GM12873 (cell line): ENCODE measurements around the gene ZNF334.

Experiments used
- CTCF ChIP-seq: IDR thresholded peaks from 2 replicates; pipeline ENCODE4 v1.5.1; 2012; ENCODE audit warnings: low read depth, mild to moderate bottlenecking, moderate library complexity, low read length, control low read depth; ENCODE audit not compliant: insufficient read depth; ENCODE audit errors: missing control alignments

Gene ZNF334

GRCh38 chr20:46545077-46545826 is 31.9 kb upstream of the ZNF334 start:
- TF ChIP-seq CTCF, result peak; percentile 5

GRCh38 chr20:46544576-46544975 is 31.2 kb upstream of the ZNF334 start:
- TF ChIP-seq CTCF, result peak; percentile 36

- no peak for TF ChIP-seq CTCF
Measured at GRCh38 chr20:46543959-46544358, 30.6 kb upstream of the ZNF334 start.

- TF ChIP-seq CTCF, result no peak
Measured at GRCh38 chr20:46543033-46543432, 29.7 kb upstream of the ZNF334 start.

GRCh38 chr20:46541229-46541935 is 28.0 kb upstream of the ZNF334 start:
- TF ChIP-seq CTCF, result no peak

GRCh38 chr20:46539113-46539512 is 25.8 kb upstream of the ZNF334 start:
- peak; percentile 28 for TF ChIP-seq CTCF

- no peak for TF ChIP-seq CTCF
Measured at GRCh38 chr20:46530640-46531039, 17.3 kb upstream of the ZNF334 start.
